Thymus (tissue), 11 donors: Measurements from ENCODE around the gene UQCC2. TPM values are rescaled to one million over a fixed set of nuclear protein-coding genes. Genes with fewer than 3 reads are reported as not detected.

ENCODE experiments used
- DNase-seq, 9 donors: peaks; one replicate each; pipeline ENCODE4 v3.0.0-alpha.2; 2013; ENCODE audit warnings: low spot score in 9 of 9, low read depth in 6 of 9, missing footprints in 1 of 9
- H3K27ac ChIP-seq, 2 donors: one replicate each; pipeline ENCODE4 v1.5.1; 2013; ENCODE audit warnings: control low read depth in 1 of 2, low read depth in 1 of 2, low read length in 1 of 2, mild to moderate bottlenecking in 1 of 2, moderate library complexity in 1 of 2
- H3K27me3 ChIP-seq, 2 donors: one replicate each; pipeline ENCODE4 v1.5.1; 2013; ENCODE audit warnings: low read length in 1 of 2; ENCODE audit not compliant: control insufficient read depth in 2 of 2, insufficient read depth in 1 of 2
- H3K36me3 ChIP-seq, 2 donors: one replicate each; pipeline ENCODE4 v1.5.1; 2013; ENCODE audit warnings: low read length in 1 of 2, mild to moderate bottlenecking in 1 of 2, moderate library complexity in 1 of 2; ENCODE audit not compliant: control insufficient read depth in 2 of 2, insufficient read depth in 2 of 2
- H3K4me1 ChIP-seq, 2 donors: one replicate each; pipeline ENCODE4 v1.5.1; 2013; ENCODE audit warnings: low read length in 2 of 2; ENCODE audit not compliant: control insufficient read depth in 2 of 2, insufficient read depth in 2 of 2
- H3K4me3 ChIP-seq, 2 donors: one replicate each; pipeline ENCODE4 v1.5.1; 2013; ENCODE audit warnings: low read length in 2 of 2, control low read depth in 1 of 2, mild to moderate bottlenecking in 1 of 2
- H3K9me3 ChIP-seq, 2 donors: one replicate each; pipeline ENCODE4 v1.5.1; 2013; ENCODE audit warnings: low read length in 1 of 2, mild to moderate bottlenecking in 1 of 2; ENCODE audit not compliant: control insufficient read depth in 2 of 2, insufficient read depth in 1 of 2
- WGBS: extraction: QIAGEN DNeasy Blood & Tissue Kit; methylation state at CpG from one replicate; pipeline ENCODE4 v1.1.7; 2013; 5-methylcytosine and 5-hydroxymethylcytosine counted together
- polyA plus RNA-seq: library from polyadenylated mRNA; stranded (reverse); fragments of 200-250 nt; gene quantifications from one replicate; pipeline ENCODE4 v1.2.3, GENCODE V29; 2013
- total RNA-seq: library from RNA; stranded (reverse); fragments of 120-200 nt; gene quantifications from one replicate; pipeline ENCODE4 v1.2.4, GENCODE V29; 2013
- donor health status: healthy.

The UQCC2 gene
- total and polyA plus RNA-seq, 2 donors = 67.3 to 88.4 TPM

GRCh38 chr6:33670971-33671743, 40.3 kb downstream of the UQCC2 start:
- Histone ChIP-seq H3K27me3 (no peaks in the 10 kb centered on the region), H3K4me1 (peaks cover 0 to 2% of the 10 kb centered on the region in 2 donors), H3K9me3 (no peaks in the 10 kb centered on the region), H3K36me3 (peaks cover 67 to 100% of the 10 kb centered on the region in 2 donors), H3K27ac (no peak overlapping the region), H3K4me3 (no peak overlapping the region)
- 94% methylated on average over 30 of the region's 30 CpGs for WGBS
- no peak for DNase-seq

GRCh38 chr6:33670086-33670660, 41.3 kb downstream of the UQCC2 start:
- H3K4me1 ChIP-seq = peaks cover 0 to 2% of the 10 kb centered on the region in 2 donors
- H3K4me3 ChIP-seq = no peak overlapping the region
- no peaks in the 10 kb centered on the region for H3K9me3 ChIP-seq
- 97% methylated on average over 21 of the region's 21 CpGs for WGBS
- no peaks in the 10 kb centered on the region for H3K27me3 ChIP-seq
- H3K27ac ChIP-seq = no peak overlapping the region
- no peak for DNase-seq
- peaks cover 66 to 100% of the 10 kb centered on the region in 2 donors for H3K36me3 ChIP-seq

DNA sequence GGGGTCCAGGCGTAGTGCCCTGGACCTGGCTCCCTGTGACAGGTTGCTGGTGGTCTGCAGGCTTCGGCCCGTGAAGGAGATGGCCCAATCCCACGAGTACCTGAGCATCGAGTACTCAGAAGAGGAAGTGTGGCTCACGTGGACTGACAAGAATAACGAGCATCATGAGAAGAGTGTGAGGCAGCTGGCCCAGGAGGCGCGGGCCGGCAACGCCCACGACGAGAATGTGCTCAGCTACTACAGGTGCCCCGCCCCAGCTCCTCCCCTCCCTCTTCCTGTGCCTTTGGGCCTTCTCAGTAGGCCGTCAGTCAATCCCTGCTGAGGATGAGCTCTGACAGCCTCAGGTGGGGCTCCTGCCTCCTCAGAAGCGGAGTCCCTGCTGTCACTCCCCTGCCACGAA, 42.6 kb downstream of the UQCC2 start:
- peaks cover 0 to 2% of the 10 kb centered on the region in 2 donors for H3K4me1 ChIP-seq
- peak in 7 of 9 donors; percentile 24 to 68 (median 36) for DNase-seq
- no peak overlapping the region for H3K27ac ChIP-seq
- 85% methylated on average over 17 of the region's 17 CpGs for WGBS
- H3K27me3 ChIP-seq = no peaks in the 10 kb centered on the region
- peaks cover 68 to 95% of the 10 kb centered on the region in 2 donors for H3K36me3 ChIP-seq
- no peak overlapping the region for H3K4me3 ChIP-seq
- H3K9me3 ChIP-seq = no peaks in the 10 kb centered on the region

GRCh38 chr6:33668328-33668727, 43.2 kb downstream of the UQCC2 start:
- H3K9me3 ChIP-seq = no peaks in the 10 kb centered on the region
- peaks cover 67 to 95% of the 10 kb centered on the region in 2 donors for H3K36me3 ChIP-seq
- 98% methylated on average over 8 of the region's 8 CpGs for WGBS
- no peak overlapping the region for H3K4me3 ChIP-seq
- no peaks in the 10 kb centered on the region for H3K27me3 ChIP-seq
- H3K27ac ChIP-seq = no peak overlapping the region
- H3K4me1 ChIP-seq = peaks cover 0 to 2% of the 10 kb centered on the region in 2 donors
- DNase-seq = no peak

DNA sequence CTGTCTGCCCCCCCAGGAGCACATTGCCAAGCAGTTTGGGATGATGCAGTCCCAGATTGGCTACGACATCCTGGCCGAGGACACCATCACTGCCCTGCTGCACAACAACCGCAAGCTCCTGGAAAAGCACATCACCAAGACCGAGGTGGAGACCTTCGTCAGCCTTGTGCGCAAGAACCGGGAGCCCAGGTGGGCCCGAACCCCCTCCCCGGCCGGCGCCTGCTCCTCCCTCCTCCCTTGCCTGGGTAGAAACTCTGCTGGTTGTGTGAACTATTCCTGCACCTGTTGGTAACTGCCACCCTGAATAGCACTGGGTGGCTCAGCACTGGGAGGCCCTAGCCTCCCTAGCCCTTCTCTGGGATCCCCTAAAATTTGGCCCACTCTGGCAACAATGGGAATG, 43.7 kb downstream of the UQCC2 start:
- WGBS = 99% methylated on average over 11 of the region's 11 CpGs
- Histone ChIP-seq H3K4me1 (peaks cover 0 to 2% of the 10 kb centered on the region in 2 donors), H3K4me3 (no peak overlapping the region), H3K36me3 (peaks cover 67 to 95% of the 10 kb centered on the region in 2 donors), H3K27ac (no peak overlapping the region), H3K9me3 (no peaks in the 10 kb centered on the region), H3K27me3 (no peaks in the 10 kb centered on the region)
- DNase-seq = no peak

DNA sequence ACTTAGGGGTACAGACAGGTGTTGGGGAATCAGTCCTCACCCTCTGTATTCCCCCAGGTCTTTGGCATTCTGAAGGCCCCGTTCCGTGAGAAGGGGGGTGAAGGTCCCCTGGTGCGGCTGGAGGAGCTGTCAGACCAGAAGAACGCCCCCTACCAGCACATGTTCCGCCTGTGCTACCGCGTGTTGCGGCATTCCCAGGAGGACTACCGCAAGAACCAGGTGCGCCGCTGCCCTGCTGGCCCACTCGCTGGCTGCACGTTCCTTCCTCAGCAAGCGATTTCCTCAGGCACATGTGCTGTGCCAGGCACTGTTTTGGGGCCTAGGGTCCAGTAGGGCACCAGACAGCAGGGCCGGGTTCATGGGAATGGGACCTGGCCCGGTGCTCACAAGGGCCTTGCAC, 44.4 kb downstream of the UQCC2 start:
- Histone ChIP-seq H3K36me3 (peaks cover 62 to 95% of the 10 kb centered on the region in 2 donors), H3K9me3 (no peaks in the 10 kb centered on the region), H3K27me3 (no peaks in the 10 kb centered on the region), H3K27ac (no peak overlapping the region), H3K4me1 (peaks cover 0 to 2% of the 10 kb centered on the region in 2 donors), H3K4me3 (no peak overlapping the region)
- DNase-seq = no peak
- 98% methylated on average over 16 of the region's 16 CpGs for WGBS

- 96% methylated on average over 13 of the region's 13 CpGs for WGBS
- peaks cover 57 to 84% of the 10 kb centered on the region in 2 donors for H3K36me3 ChIP-seq
These were observed 45.5 kb downstream of the UQCC2 start for GRCh38 chr6:33665957-33666356.

DNA sequence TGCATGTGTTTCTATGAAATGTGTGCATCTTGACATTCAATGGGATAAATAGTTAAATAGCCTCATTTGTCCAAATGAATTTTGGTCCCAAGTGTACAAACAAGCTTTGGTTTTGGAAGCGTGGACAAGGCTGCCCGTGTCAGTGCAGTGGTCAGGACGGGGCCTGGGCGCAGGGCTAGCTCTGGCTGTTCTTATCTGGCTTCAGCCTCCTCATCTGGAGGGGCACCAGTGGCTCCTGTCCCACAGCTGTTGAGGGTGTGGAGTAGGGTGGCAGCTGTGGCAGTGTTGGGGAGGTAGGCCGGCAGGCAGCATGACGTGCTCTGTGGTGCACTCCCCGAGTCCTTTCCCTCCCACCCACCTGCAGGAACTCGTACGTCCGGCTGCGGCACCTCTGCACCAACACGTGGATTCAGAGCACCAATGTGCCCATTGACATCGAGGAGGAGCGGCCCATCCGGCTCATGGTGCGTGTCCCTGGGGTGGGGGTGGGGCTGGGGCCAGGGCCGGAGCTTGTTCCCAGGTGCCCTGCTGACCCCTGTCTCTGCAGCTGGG, 46.9 kb downstream of the UQCC2 start:
- Histone ChIP-seq H3K4me1 (peaks cover 0 to 2% of the 10 kb centered on the region in 2 donors), H3K27me3 (no peaks in the 10 kb centered on the region), H3K4me3 (no peak overlapping the region), H3K36me3 (peaks cover 46 to 74% of the 10 kb centered on the region in 2 donors), H3K9me3 (no peaks in the 10 kb centered on the region), H3K27ac (no peak overlapping the region)
- no peak for DNase-seq
- 94% methylated on average over 17 of the region's 17 CpGs for WGBS

More at GRCh38 chr6:33665957-33666356, 45.5 kb downstream of the UQCC2 start:
- Histone ChIP-seq H3K4me1 (peaks cover 0 to 2% of the 10 kb centered on the region in 2 donors), H3K4me3 (no peak overlapping the region), H3K9me3 (no peaks in the 10 kb centered on the region), H3K27me3 (no peaks in the 10 kb centered on the region), H3K27ac (no peak overlapping the region)
- DNase-seq = no peak
